IMR-90 (cell line): ENCODE measurements around the gene CCL2. TPM values are rescaled to one million over a fixed set of nuclear protein-coding genes. Genes with fewer than 3 reads are reported as not detected.

Experiments
- ATAC-seq: fragments of 200-7000 bp; cut with Tn5 transposase; 2 replicates; pipeline ENCODE4 v1.9.1; 2020; ENCODE audit warnings: low read depth, mild to moderate bottlenecking, moderate library complexity
- BruUV-seq: library from RNA; stranded (reverse); fragments of 400-500 nt; replicated peaks from 2 replicates; lab custom pipeline; 2021; lab: Mats Ljungman, UMichigan
- CTCF ChIA-PET: fragments of 300-600 bp; formaldehyde crosslinking; extraction: SDS; loops from one replicate; lab custom pipeline; 2021; ENCODE audit warnings: antibody characterized with exemption; lab: Yijun Ruan, JAX
- POLR2A ChIA-PET: fragments of 300-600 bp; sonication (Branson Sonifier 250); formaldehyde crosslinking; loops from one replicate; lab custom pipeline; 2022; ENCODE audit warnings: antibody characterized with exemption; ENCODE audit not compliant: unreplicated experiment; lab: Charles Lee
- DNase-seq: peaks from one replicate; pipeline ENCODE4 v3.0.0; 2013
- H2AFZ ChIP-seq: replicated peaks from 2 replicates; pipeline ENCODE3; 2013; ENCODE audit warnings: low read length, mild to moderate bottlenecking; ENCODE audit not compliant: poor library complexity
- H2AK5ac ChIP-seq: 2 replicates; pipeline ENCODE4 v1.6.1; 2013; ENCODE audit warnings: low read depth, low read length, inconsistent platforms
- H2AK9ac ChIP-seq: replicated peaks from 2 replicates; pipeline ENCODE3; 2013; ENCODE audit warnings: mild to moderate bottlenecking, low read depth, low read length, moderate library complexity; ENCODE audit not compliant: poor library complexity
- H2BK120ac ChIP-seq: 2 replicates; pipeline ENCODE4 v1.6.1; 2013; ENCODE audit warnings: low read depth, low read length, inconsistent platforms
- H2BK15ac ChIP-seq: 3 replicates; pipeline ENCODE4 v1.6.1; 2013; ENCODE audit warnings: low read depth, low read length, inconsistent platforms
- H2BK20ac ChIP-seq: 2 replicates; pipeline ENCODE4 v1.6.1; 2013; ENCODE audit warnings: low read depth, mild to moderate bottlenecking, inconsistent platforms, low read length, moderate library complexity
- H2BK5ac ChIP-seq: 2 replicates; pipeline ENCODE4 v1.6.1; 2013; ENCODE audit warnings: mild to moderate bottlenecking, low read depth, low read length, inconsistent platforms; ENCODE audit not compliant: poor library complexity, severe bottlenecking
- H3K14ac ChIP-seq: replicated peaks from 2 replicates; pipeline ENCODE4 v1.6.1; 2013; ENCODE audit warnings: low read depth, low read length, inconsistent platforms
- H3K18ac ChIP-seq: 2 replicates; pipeline ENCODE4 v1.6.1; 2013; ENCODE audit warnings: low read depth, low read length, control low read depth
- H3K23ac ChIP-seq: 2 replicates; pipeline ENCODE4 v1.6.1; 2013; ENCODE audit warnings: low read depth, low read length, inconsistent platforms
- H3K27ac ChIP-seq: 2 replicates; pipeline ENCODE4 v1.5.1; 2013; ENCODE audit warnings: mild to moderate bottlenecking, control low read depth, low read length; ENCODE audit not compliant: insufficient read depth
- H3K27me3 ChIP-seq: 2 replicates; pipeline ENCODE4 v1.6.1; 2013; ENCODE audit warnings: low read length; ENCODE audit not compliant: control insufficient read depth, insufficient read depth
- H3K36me3 ChIP-seq: 2 replicates; pipeline ENCODE4 v1.6.1; 2013; ENCODE audit warnings: low read length, mixed read lengths; ENCODE audit not compliant: control insufficient read depth, insufficient read depth
- H3K4ac ChIP-seq: 2 replicates; pipeline ENCODE4 v1.6.1; 2013; ENCODE audit warnings: low read depth, low read length, inconsistent platforms
- H3K4me1 ChIP-seq: 2 replicates; pipeline ENCODE4 v1.6.1; 2013; ENCODE audit warnings: low read length, mixed read lengths; ENCODE audit not compliant: control insufficient read depth, insufficient read depth
- H3K4me2 ChIP-seq: 2 replicates; pipeline ENCODE4 v1.6.1; 2013; ENCODE audit warnings: low read depth, mild to moderate bottlenecking, control low read depth, low read length, moderate library complexity
- H3K4me3 ChIP-seq: 2 replicates; pipeline ENCODE4 v1.5.1; 2013; ENCODE audit warnings: low read depth, mild to moderate bottlenecking, control low read depth, low read length, moderate library complexity; ENCODE audit not compliant: insufficient read depth
- H3K56ac ChIP-seq: 2 replicates; pipeline ENCODE4 v1.6.1; 2013; ENCODE audit warnings: low read length, inconsistent platforms; ENCODE audit not compliant: insufficient read depth; ENCODE audit errors: extremely low read depth
- H3K79me1 ChIP-seq, 2 experiments: 2 replicates each; pipeline ENCODE4 v1.6.1; 2013; ENCODE audit warnings: low read length in 2 of 2, inconsistent platforms in 1 of 2, low read depth in 1 of 2
- H3K9ac ChIP-seq: 2 replicates; pipeline ENCODE4 v1.6.1; 2013; ENCODE audit warnings: low read depth, low read length, control low read depth
- H3K9me1 ChIP-seq: 2 replicates; pipeline ENCODE4 v1.6.1; 2013; ENCODE audit warnings: low read length, inconsistent platforms; ENCODE audit not compliant: insufficient read depth
- H3K9me3 ChIP-seq: 2 replicates; pipeline ENCODE4 v1.6.1; 2013; ENCODE audit warnings: low read length; ENCODE audit not compliant: control insufficient read depth, insufficient read depth
- H4K20me1 ChIP-seq: 2 replicates; pipeline ENCODE4 v1.6.1; 2013; ENCODE audit warnings: low read length, inconsistent platforms; ENCODE audit not compliant: insufficient read depth
- H4K5ac ChIP-seq: 2 replicates; pipeline ENCODE4 v1.6.1; 2013; ENCODE audit warnings: mild to moderate bottlenecking, low read depth, low read length, control low read depth
- H4K8ac ChIP-seq, 2 experiments: 2 replicates each; pipeline ENCODE4 v1.6.1; 2013; ENCODE audit warnings: low read depth in 2 of 2, low read length in 2 of 2, control low read depth in 1 of 2, inconsistent platforms in 1 of 2
- H4K91ac ChIP-seq: 2 replicates; pipeline ENCODE4 v1.6.1; 2013; ENCODE audit warnings: low read depth, low read length, inconsistent platforms; ENCODE audit not compliant: insufficient read depth
- CHD1 ChIP-seq: IDR thresholded peaks from 2 replicates; pipeline ENCODE4 v1.6.1; 2012; ENCODE audit warnings: low read depth, low read length, improper control_type of control experiment
- FOS ChIP-seq: fragments of 150-350 bp; IDR thresholded peaks from 2 replicates; pipeline ENCODE4 v1.6.1; 2016; ENCODE audit warnings: low read depth, low read length
- MAZ ChIP-seq: IDR thresholded peaks from 2 replicates; pipeline ENCODE4 v1.6.1; 2012; ENCODE audit warnings: low read depth, mild to moderate bottlenecking, low read length, improper control_type of control experiment, moderate library complexity, borderline replicate concordance
- NFE2L2 ChIP-seq: fragments of 150-350 bp; IDR thresholded peaks from 2 replicates; pipeline ENCODE4 v1.6.1; 2016; ENCODE audit warnings: low read depth, mild to moderate bottlenecking, low read length
- POLR2A ChIP-seq: IDR thresholded peaks from 2 replicates; pipeline ENCODE4 v1.6.1; 2012; ENCODE audit warnings: mild to moderate bottlenecking, low read depth, low read length
- RFX5 ChIP-seq: IDR thresholded peaks from 2 replicates; pipeline ENCODE4 v1.8.0; 2012; ENCODE audit warnings: low read depth, mild to moderate bottlenecking, low read length, moderate library complexity
- USF2 ChIP-seq: fragments of 150-350 bp; IDR thresholded peaks from 2 replicates; pipeline ENCODE4 v1.6.1; 2017; ENCODE audit warnings: mild to moderate bottlenecking, antibody characterized with exemption, low read length, low read depth
- WGBS, 2 experiments: methylation state at CpG; one replicate each; pipeline versions ENCODE4 v1.1.5 to v1.1.7; 2013; ENCODE audit warnings: missing lambda C conversion rate in 2 of 2; ENCODE audit not compliant: insufficient read length in 1 of 2; ENCODE audit errors: extremely low coverage in 2 of 2; 5-methylcytosine and 5-hydroxymethylcytosine counted together
- dilution Hi-C: fragments of 300-500 bp; cut with HindIII; formaldehyde crosslinking; loops from one replicate; pipeline ENCODE4 v1.14.3; 2018; ENCODE audit warnings: low sequenced_read_pairs; ENCODE audit not compliant: unreplicated experiment
- in situ Hi-C: fragments of 300-500 bp; cut with MboI; formaldehyde crosslinking; loops from 3 replicates; pipeline ENCODE4 v1.14.3; 2019; ENCODE audit warnings: low sequenced_read_pairs, inconsistent platforms, mixed read lengths
- intact Hi-C: fragments of 100-400 bp; cut with micrococcal nuclease; formaldehyde crosslinking; loops from 2 replicates; pipeline ENCODE4 v1.10.0; 2022
- polyA plus RNA-seq, 3 experiments: library from polyadenylated mRNA; depleted of rRNA; stranded (reverse); fragments of >200 nt; gene quantifications; 2 replicates each; pipeline ENCODE4 v1.2.3, GENCODE V29; 2012; ENCODE audit warnings: low replicate concordance in 1 of 3
- total RNA-seq: library from RNA; depleted of rRNA; stranded (reverse); fragments of >200 nt; gene quantifications from 2 replicates; pipeline ENCODE4 v1.2.3, GENCODE V29; 2012
- TF ChIP-seq, protein P1 (sequence below): fragments of 150-350 bp; IDR thresholded peaks from 2 replicates; pipeline ENCODE4 v1.6.1; 2016; ENCODE audit warnings: low read depth, mild to moderate bottlenecking, low read length, moderate library complexity, borderline replicate concordance

CCL2 gene
- total and polyA plus RNA-seq, 2 of the 4 experiments (the other 2 are of a cell fraction): 103 to 206 TPM

DNA sequence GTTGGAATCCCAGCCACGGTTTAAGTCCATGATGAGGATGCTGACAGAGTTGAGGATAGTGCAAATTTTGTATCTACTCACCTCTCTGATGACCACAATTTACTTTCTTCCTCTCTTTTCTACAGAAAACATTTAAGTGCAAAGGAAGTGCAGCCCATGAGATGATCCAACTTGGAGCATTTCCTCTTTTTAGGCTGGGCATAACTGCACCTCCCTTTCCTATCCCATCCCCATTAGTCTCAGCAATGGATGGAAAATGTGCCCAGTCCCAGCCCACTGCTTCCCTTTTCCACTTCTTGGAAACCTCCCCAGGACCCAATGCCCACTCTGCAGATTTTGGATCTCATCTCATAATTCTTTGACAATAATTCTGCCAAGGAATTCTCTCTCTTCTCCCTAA is 47.6 kb downstream of the CCL2 start:
- ChIA-PET POLR2A (interaction anchor here (1.3 kb wide), 1 partner anchor 50 kb away, joined by 3 read pairs; no protein-coding TSS in a partner anchor), CTCF (interaction anchor here (1.0 to 2.4 kb wide), 3 partner anchors 25 to 102 kb away, joined by 3 to 9 read pairs (median 3); no protein-coding TSS in a partner anchor)
- BruUV-seq: no TSS peak
- H3K4me1 ChIP-seq: peaks cover 22% of the 10 kb centered on the region
- TF ChIP-seq POLR2A (no peak), CHD1 (no peak), USF2 (no peak), FOS (no peak), NFE2L2 (no peak), MAZ (no peak), RFX5 (no peak)
- TF ChIP-seq, protein P1, sequence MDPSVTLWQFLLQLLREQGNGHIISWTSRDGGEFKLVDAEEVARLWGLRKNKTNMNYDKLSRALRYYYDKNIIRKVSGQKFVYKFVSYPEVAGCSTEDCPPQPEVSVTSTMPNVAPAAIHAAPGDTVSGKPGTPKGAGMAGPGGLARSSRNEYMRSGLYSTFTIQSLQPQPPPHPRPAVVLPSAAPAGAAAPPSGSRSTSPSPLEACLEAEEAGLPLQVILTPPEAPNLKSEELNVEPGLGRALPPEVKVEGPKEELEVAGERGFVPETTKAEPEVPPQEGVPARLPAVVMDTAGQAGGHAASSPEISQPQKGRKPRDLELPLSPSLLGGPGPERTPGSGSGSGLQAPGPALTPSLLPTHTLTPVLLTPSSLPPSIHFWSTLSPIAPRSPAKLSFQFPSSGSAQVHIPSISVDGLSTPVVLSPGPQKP: no peak
- in situ Hi-C loops: no loop called here
- no peak overlapping the region for H3K23ac ChIP-seq
- H3K27me3 ChIP-seq: no peaks in the 10 kb centered on the region
- H3K4me2 ChIP-seq: no peak overlapping the region
- intact Hi-C loops: no loop called here
- no peak overlapping the region for H2AK9ac ChIP-seq
- H2BK15ac ChIP-seq: no peak overlapping the region
- no peak overlapping the region for H3K18ac ChIP-seq
- no peak overlapping the region for H4K8ac ChIP-seq
- no peaks in the 10 kb centered on the region for H3K36me3 ChIP-seq
- H2AFZ ChIP-seq: no peak overlapping the region
- H3K9ac ChIP-seq: no peak overlapping the region
- H2BK5ac ChIP-seq: no peak overlapping the region
- WGBS, 2 experiments: no CpG with 5 or more reads among the region's 1 CpG
- dilution Hi-C loops: no loop called here
- no peak overlapping the region for H3K27ac ChIP-seq
- H3K4me3 ChIP-seq: no peak overlapping the region
- H2BK20ac ChIP-seq: peak overlapping the region; percentile 39; the same call in 1 of the 2 replicates
- peaks cover 14% of the 10 kb centered on the region for H3K9me1 ChIP-seq
- ATAC-seq (no peak), DNase-seq (no peak)
- H4K91ac ChIP-seq: no peak overlapping the region
- no peak overlapping the region for H4K5ac ChIP-seq
- H3K4ac ChIP-seq: no peak overlapping the region
- no peak overlapping the region for H3K14ac ChIP-seq
- no peak overlapping the region for H3K56ac ChIP-seq
- no peak overlapping the region for H2BK120ac ChIP-seq
- H2AK5ac ChIP-seq: no peak overlapping the region
- no peaks in the 10 kb centered on the region for H4K20me1 ChIP-seq
- no peaks in the 10 kb centered on the region for H3K79me1 ChIP-seq
- no peaks in the 10 kb centered on the region for H3K9me3 ChIP-seq
